C4-2B (cell line): Measurements from ENCODE around the gene DCTN1.

Source experiments
- CTCF ChIP-seq: fragments of 450-650 bp; conservative IDR thresholded peaks from 2 replicates; pipeline ENCODE4 v1.5.1; 2017; ENCODE audit warnings: mild to moderate bottlenecking
- ZFX ChIP-seq: fragments of 450-650 bp; IDR thresholded peaks from 2 replicates; pipeline ENCODE4 v1.6.1; 2017

GRCh38 chr2:74371421-74371820 is 8.7 kb downstream of the DCTN1 start:
- TF ChIP-seq CTCF (no peak), ZFX (no peak)
